Activated CD4-positive, alpha-beta memory T cell treated with anti-CD3 and anti-CD28 coated beads for 36 hours (primary cell): Measurements from ENCODE around the gene ATP1A2. TPM values are rescaled to one million over a fixed set of nuclear protein-coding genes. Genes with fewer than 3 reads are reported as not detected.

Experiments used
- CTCF ChIA-PET: fragments of 350-600 bp; sonication (Branson Sonifier 250); formaldehyde crosslinking; loops from one replicate; lab custom pipeline; 2021; ENCODE audit warnings: antibody characterized with exemption, inconsistent platforms; lab: Charles Lee
- POLR2A ChIA-PET: fragments of 350-600 bp; sonication (Branson Sonifier 250); formaldehyde crosslinking; loops from one replicate; lab custom pipeline; 2021; ENCODE audit warnings: antibody characterized with exemption; lab: Charles Lee
- DNase-seq: peaks from one replicate; pipeline ENCODE4 v3.0.0-alpha.2; 2020
- H3K27ac Mint-ChIP-seq: one replicate; pipeline ENCODE4 v1.8.0; 2021; ENCODE audit warnings: mixed read lengths
- H3K27me3 Mint-ChIP-seq: one replicate; pipeline ENCODE4 v1.8.0; 2021; ENCODE audit warnings: mixed read lengths
- H3K36me3 Mint-ChIP-seq: one replicate; pipeline ENCODE4 v1.8.0; 2021; ENCODE audit warnings: mixed read lengths
- H3K4me1 Mint-ChIP-seq: one replicate; pipeline ENCODE4 v1.8.0; 2021; ENCODE audit warnings: low read depth, mixed read lengths
- H3K4me3 Mint-ChIP-seq: one replicate; pipeline ENCODE4 v1.8.0; 2021; ENCODE audit warnings: mild to moderate bottlenecking, mixed read lengths
- H3K9me3 Mint-ChIP-seq: one replicate; pipeline ENCODE4 v1.8.0; 2021; ENCODE audit warnings: mixed read lengths
- intact Hi-C: fragments of 100-400 bp; cut with micrococcal nuclease; formaldehyde crosslinking; loops from one replicate; pipeline ENCODE4 v1.15.1; 2023
- total RNA-seq, 2 experiments: library from RNA; stranded (reverse); gene quantifications; one replicate each; pipeline ENCODE4 v1.2.3, GENCODE V29; 2021

The ATP1A2 gene
- total RNA-seq, 2 experiments from 2014 or later, result not detected

GRCh38 chr1:160192234-160192633, 76.7 kb downstream of the ATP1A2 start:
- intact Hi-C loops, result loop anchor here (2.0 kb wide), 2 partner anchors 71 to 91 kb away; partner anchors contain the start of gene DCAF8
- H3K27me3 Mint-ChIP-seq, result no peaks in the 10 kb centered on the region
- ChIA-PET CTCF (interaction anchor here (0.9 to 6.0 kb wide), 20 partner anchors 11 to 184 kb away, joined by 3 to 156 read pairs (median 5); no protein-coding TSS in a partner anchor), POLR2A (interaction anchor here (0.9 kb wide), 1 partner anchor 62 kb away, joined by 3 read pairs; no protein-coding TSS in a partner anchor)
- H3K36me3 Mint-ChIP-seq, result no peaks in the 10 kb centered on the region
- H3K4me1 Mint-ChIP-seq, result no peaks in the 10 kb centered on the region
- H3K27ac Mint-ChIP-seq, result no peak overlapping the region
- no peak for DNase-seq
- no peaks in the 10 kb centered on the region for H3K9me3 Mint-ChIP-seq
- no peak overlapping the region for H3K4me3 Mint-ChIP-seq

Other genes starting within 250 kb of the ATP1A2 start
- 1 to 10 TPM; 2.1 to 2.2 TPM for gene CFAP45, start 215.6 kb upstream of the ATP1A2 start, total RNA-seq
- gene TAGLN2, start 190.3 kb upstream of the ATP1A2 start, total RNA-seq, result 100 to 1,000 TPM; 597 to 607 TPM
- gene IGSF9, start 170.1 kb upstream of the ATP1A2 start, total RNA-seq, result under 1 TPM in 1 of 2 experiments, not detected in 1; 0.05 TPM
- gene SLAMF9, start 161.5 kb upstream of the ATP1A2 start, total RNA-seq, result not detected
- gene PIGM, start 83.8 kb upstream of the ATP1A2 start, total RNA-seq, result 1 to 10 TPM; 4.4 to 4.7 TPM
- gene KCNJ10, start 45.6 kb upstream of the ATP1A2 start, total RNA-seq, result not detected
- gene KCNJ9, start 34.2 kb upstream of the ATP1A2 start, total RNA-seq, result not detected
- 10 to 100 TPM; 31.2 to 34.5 TPM for gene IGSF8, start 17.1 kb upstream of the ATP1A2 start, total RNA-seq
- gene ATP1A4, start 35.8 kb downstream of the ATP1A2 start, total RNA-seq, result not detected
- not detected for gene CASQ1, start 74.8 kb downstream of the ATP1A2 start, total RNA-seq
- gene PEA15, start 89.6 kb downstream of the ATP1A2 start, total RNA-seq, result 10 to 100 TPM; 51.8 to 51.9 TPM
- gene DCAF8, start 146.8 kb downstream of the ATP1A2 start, total RNA-seq, result 100 to 1,000 TPM; 142 to 150 TPM
- gene PEX19, start 169.4 kb downstream of the ATP1A2 start, total RNA-seq, result 10 to 100 TPM; 50.0 to 61.1 TPM
- 100 to 1,000 TPM; 132 TPM for gene COPA, start 227.5 kb downstream of the ATP1A2 start, total RNA-seq
- gene NCSTN, start 227.6 kb downstream of the ATP1A2 start, total RNA-seq, result 10 to 100 TPM; 39.8 to 42.6 TPM